Measurements from ENCODE around the gene LTBP2.

Gene LTBP2

GRCh38 chr14:74592476-74593201 is 19.4 kb downstream of the LTBP2 start:
- no peak for DNase-seq (ENCODE audit: low read depth in 4 of 4, low spot score in 1 of 4)

GRCh38 chr14:74591899-74592298 is 20.1 kb downstream of the LTBP2 start:
- no peak for DNase-seq (ENCODE audit: low read depth in 4 of 4, low spot score in 1 of 4)

GRCh38 chr14:74591394-74591793 is 20.6 kb downstream of the LTBP2 start:
- no peak for DNase-seq (ENCODE audit: low read depth in 4 of 4, low spot score in 1 of 4)

- no peak for DNase-seq (ENCODE audit: low read depth in 4 of 4, low spot score in 1 of 4)
Measured at GRCh38 chr14:74589291-74589879, 22.7 kb downstream of the LTBP2 start.

GRCh38 chr14:74587363-74587707 is 24.7 kb downstream of the LTBP2 start:
- DNase-seq (ENCODE audit: low read depth in 4 of 4, low spot score in 1 of 4), result no peak

- DNase-seq (ENCODE audit: low read depth in 4 of 4, low spot score in 1 of 4), result no peak
Measured at GRCh38 chr14:74586681-74587362, 25.2 kb downstream of the LTBP2 start.

- DNase-seq (ENCODE audit: low read depth in 4 of 4, low spot score in 1 of 4), result no peak
Measured at GRCh38 chr14:74585406-74586335, 26.4 kb downstream of the LTBP2 start.

- no peak for DNase-seq (ENCODE audit: low read depth in 4 of 4, low spot score in 1 of 4)
Measured at GRCh38 chr14:74584951-74585350, 27.1 kb downstream of the LTBP2 start.

GRCh38 chr14:74583689-74584434 is 28.2 kb downstream of the LTBP2 start:
- peak in 2 of 4 experiments; percentile 16 to 22 for DNase-seq (ENCODE audit: low read depth in 4 of 4, low spot score in 1 of 4)

- no peak for DNase-seq (ENCODE audit: low read depth in 4 of 4, low spot score in 1 of 4)
Measured at GRCh38 chr14:74582910-74583581, 29.0 kb downstream of the LTBP2 start.

- no peak for DNase-seq (ENCODE audit: low read depth in 4 of 4, low spot score in 1 of 4)
Measured at GRCh38 chr14:74580275-74580672, 31.8 kb downstream of the LTBP2 start.

GRCh38 chr14:74579447-74580274 is 32.4 kb downstream of the LTBP2 start:
- peak in 2 of 4 experiments; percentile 12 to 34 for DNase-seq (ENCODE audit: low read depth in 4 of 4, low spot score in 1 of 4)

GRCh38 chr14:74578479-74578878 is 33.6 kb downstream of the LTBP2 start:
- no peak for DNase-seq (ENCODE audit: low read depth in 4 of 4, low spot score in 1 of 4)

- DNase-seq (ENCODE audit: low read depth in 4 of 4, low spot score in 1 of 4), result no peak
Measured at GRCh38 chr14:74577948-74578275, 34.1 kb downstream of the LTBP2 start.

GRCh38 chr14:74577247-74577947 is 34.6 kb downstream of the LTBP2 start:
- no peak for DNase-seq (ENCODE audit: low read depth in 4 of 4, low spot score in 1 of 4)

GRCh38 chr14:74575936-74576335 is 36.1 kb downstream of the LTBP2 start:
- no peak for DNase-seq (ENCODE audit: low read depth in 4 of 4, low spot score in 1 of 4)

- DNase-seq (ENCODE audit: low read depth in 4 of 4, low spot score in 1 of 4), result no peak
Measured at GRCh38 chr14:74575507-74575906, 36.5 kb downstream of the LTBP2 start.

GRCh38 chr14:74574706-74575105 is 37.3 kb downstream of the LTBP2 start:
- no peak for DNase-seq (ENCODE audit: low read depth in 4 of 4, low spot score in 1 of 4)

- no peak for DNase-seq (ENCODE audit: low read depth in 4 of 4, low spot score in 1 of 4)
Measured at GRCh38 chr14:74574090-74574433, 38.0 kb downstream of the LTBP2 start.

Measured in stimulated activated CD4-positive, alpha-beta T cell treated with anti-CD3 and anti-CD28 coated beads, Interleukin-1b, Interleukin-23, amount 100 ng/mL, for 24 hours (primary cell).